ENCODE measurements around the gene SEMA5A. TPM values are rescaled to one million over a fixed set of nuclear protein-coding genes. Genes with fewer than 3 reads are reported as not detected.

The SEMA5A gene
- total RNA-seq, 1 experiment from 2014 or later, result 6.5 TPM

GRCh38 chr5:9187614-9188013, 358.3 kb downstream of the SEMA5A start:
- no peaks in the 10 kb centered on the region for H3K27me3 ChIP-seq (ENCODE audit: control insufficient read depth, insufficient read depth, low read length)
- H3K36me3 ChIP-seq (replicated peaks; ENCODE audit: control insufficient read depth, insufficient read depth, low read length), result no peaks in the 10 kb centered on the region
- no peak for DNase-seq
- H3K4me3 ChIP-seq (ENCODE audit: insufficient read depth, low read depth, low read length), result no peak overlapping the region

DNA sequence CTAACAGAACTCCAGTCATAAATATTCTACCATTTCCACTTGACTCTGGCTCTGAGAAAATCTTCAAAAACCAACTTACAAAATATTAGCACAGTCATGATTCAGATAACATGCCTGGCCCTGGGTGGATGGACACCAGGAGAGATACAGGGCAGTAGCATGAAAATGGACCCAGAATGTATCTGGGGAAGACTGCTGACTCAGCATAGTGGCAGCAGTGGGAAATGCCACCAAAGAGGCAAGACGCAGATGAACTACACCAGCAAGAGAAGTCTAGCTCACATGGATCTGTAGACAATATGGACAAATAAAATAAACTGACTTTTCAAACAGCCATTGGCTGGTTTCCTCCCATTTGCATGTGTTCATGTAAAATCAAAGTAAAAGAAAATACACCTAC, 359.8 kb downstream of the SEMA5A start:
- no peak overlapping the region for H3K4me3 ChIP-seq (ENCODE audit: insufficient read depth, low read depth, low read length)
- H3K27me3 ChIP-seq (ENCODE audit: control insufficient read depth, insufficient read depth, low read length), result no peaks in the 10 kb centered on the region
- DNase-seq, result no peak
- no peaks in the 10 kb centered on the region for H3K36me3 ChIP-seq (replicated peaks; ENCODE audit: control insufficient read depth, insufficient read depth, low read length)

DNA sequence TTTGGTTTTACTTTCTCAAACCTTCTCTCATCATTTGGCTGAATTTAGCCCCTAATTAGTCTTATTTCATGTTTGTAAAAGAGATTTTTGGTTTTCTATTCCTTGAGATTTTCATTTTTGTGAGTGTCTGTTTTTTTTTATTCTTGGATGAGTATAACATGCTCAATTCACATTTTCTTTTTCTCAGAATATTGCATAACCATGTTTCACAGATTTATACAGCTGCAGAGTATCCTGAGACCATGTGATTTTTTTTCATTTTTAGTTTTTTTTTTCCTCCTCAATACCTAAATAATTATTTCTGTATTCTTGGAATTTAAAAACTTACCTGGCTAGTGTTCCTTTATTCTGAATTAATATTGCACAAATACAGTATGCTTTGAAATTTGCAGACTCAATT, 361.9 kb downstream of the SEMA5A start:
- H3K27me3 ChIP-seq (ENCODE audit: control insufficient read depth, insufficient read depth, low read length), result no peaks in the 10 kb centered on the region
- H3K4me3 ChIP-seq (ENCODE audit: insufficient read depth, low read depth, low read length), result no peak overlapping the region
- DNase-seq, result no peak
- no peaks in the 10 kb centered on the region for H3K36me3 ChIP-seq (replicated peaks; ENCODE audit: control insufficient read depth, insufficient read depth, low read length)

- H3K4me3 ChIP-seq (ENCODE audit: insufficient read depth, low read depth, low read length), result no peak overlapping the region
- H3K36me3 ChIP-seq (replicated peaks; ENCODE audit: control insufficient read depth, insufficient read depth, low read length), result no peaks in the 10 kb centered on the region
- no peaks in the 10 kb centered on the region for H3K27me3 ChIP-seq (ENCODE audit: control insufficient read depth, insufficient read depth, low read length)
- DNase-seq, result no peak
These were observed 362.8 kb downstream of the SEMA5A start for GRCh38 chr5:9182899-9183695.

GRCh38 chr5:9176641-9177040, 369.2 kb downstream of the SEMA5A start:
- no peaks in the 10 kb centered on the region for H3K27me3 ChIP-seq (ENCODE audit: control insufficient read depth, insufficient read depth, low read length)
- no peaks in the 10 kb centered on the region for H3K36me3 ChIP-seq (replicated peaks; ENCODE audit: control insufficient read depth, insufficient read depth, low read length)
- no peak for DNase-seq
- no peak overlapping the region for H3K4me3 ChIP-seq (ENCODE audit: insufficient read depth, low read depth, low read length)

DNA sequence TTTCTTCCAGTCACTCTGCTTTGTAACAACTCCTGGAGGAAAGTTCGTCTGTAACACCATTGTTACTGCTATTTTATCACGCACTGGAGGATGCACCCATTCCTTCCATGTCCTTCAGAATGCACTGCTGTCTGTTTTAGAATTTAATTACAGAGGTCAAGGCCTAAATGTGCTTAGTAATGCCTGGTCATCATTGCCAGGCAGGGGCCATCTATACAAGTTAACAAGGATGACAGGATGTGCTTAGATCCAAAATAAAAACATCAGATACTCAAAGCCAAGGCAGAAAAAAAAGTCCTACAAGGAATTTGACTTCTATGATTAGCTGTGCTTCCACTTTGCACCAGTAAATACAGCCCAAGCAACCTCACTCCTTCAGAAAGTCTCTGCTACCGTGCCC, 371.4 kb downstream of the SEMA5A start:
- no peaks in the 10 kb centered on the region for H3K36me3 ChIP-seq (replicated peaks; ENCODE audit: control insufficient read depth, insufficient read depth, low read length)
- H3K4me3 ChIP-seq (ENCODE audit: insufficient read depth, low read depth, low read length), result no peak overlapping the region
- no peaks in the 10 kb centered on the region for H3K27me3 ChIP-seq (ENCODE audit: control insufficient read depth, insufficient read depth, low read length)
- no peak for DNase-seq

DNA sequence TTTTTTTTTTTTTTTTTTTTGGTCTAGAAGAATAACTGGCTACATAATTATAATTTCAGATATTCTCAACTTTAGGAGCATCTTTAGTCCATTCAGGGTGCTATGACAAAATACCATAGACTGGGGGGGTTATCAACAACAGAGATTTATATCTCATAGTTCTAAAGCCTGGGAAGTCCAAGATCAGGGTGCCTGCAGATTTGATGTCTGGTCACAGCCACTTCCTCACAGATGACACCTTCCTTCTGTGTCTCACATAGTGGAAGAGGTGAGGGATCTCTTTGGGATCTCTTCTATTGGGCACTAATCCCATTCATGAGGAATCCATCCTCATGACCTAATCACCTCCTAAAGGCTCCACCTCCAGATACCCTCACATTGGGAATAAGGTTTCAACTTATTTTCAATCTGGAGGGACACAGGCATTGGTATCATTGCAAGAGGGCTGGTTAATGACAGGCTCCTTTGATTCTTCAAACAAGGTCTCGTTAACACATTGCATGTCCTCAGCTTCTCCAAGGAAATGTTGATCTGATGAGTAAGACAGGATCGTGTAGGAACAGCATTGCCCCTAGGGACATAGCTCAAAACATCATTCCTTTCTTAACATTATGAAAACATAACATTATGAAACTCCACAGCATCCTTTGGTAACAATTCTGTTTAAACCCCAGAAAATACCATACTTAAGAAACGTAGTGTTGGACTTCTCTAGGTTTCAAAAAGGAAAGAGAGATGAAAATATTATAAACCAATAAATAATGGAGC, 372.4 kb downstream of the SEMA5A start:
- H3K36me3 ChIP-seq (replicated peaks; ENCODE audit: control insufficient read depth, insufficient read depth, low read length), result no peaks in the 10 kb centered on the region
- H3K27me3 ChIP-seq (ENCODE audit: control insufficient read depth, insufficient read depth, low read length), result no peaks in the 10 kb centered on the region
- no peak overlapping the region for H3K4me3 ChIP-seq (ENCODE audit: insufficient read depth, low read depth, low read length)
- DNase-seq, result no peak

DNA sequence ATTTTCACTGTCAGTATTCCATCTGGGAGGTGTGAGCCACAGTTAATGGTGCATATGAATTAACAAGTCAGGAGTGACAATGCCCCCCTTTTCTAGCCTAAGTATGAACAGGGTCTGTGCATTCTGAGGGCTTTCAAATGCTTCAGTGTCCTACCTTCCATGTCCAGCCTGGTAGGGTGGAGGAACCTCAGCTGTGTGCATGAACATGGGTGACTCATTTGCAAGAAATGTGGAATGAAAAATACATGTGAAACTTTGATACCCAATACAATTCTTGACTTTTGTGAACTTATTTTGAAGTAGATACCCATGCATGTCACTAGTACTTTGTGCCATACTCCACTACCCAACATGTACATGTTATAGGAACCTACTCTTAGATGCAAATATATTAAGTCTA, 375.8 kb downstream of the SEMA5A start:
- Histone ChIP-seq H3K36me3 (replicated peaks; ENCODE audit: control insufficient read depth, insufficient read depth, low read length) (no peaks in the 10 kb centered on the region), H3K4me3 (ENCODE audit: insufficient read depth, low read depth, low read length) (no peak overlapping the region), H3K27me3 (ENCODE audit: control insufficient read depth, insufficient read depth, low read length) (no peaks in the 10 kb centered on the region)
- DNase-seq, result no peak

GRCh38 chr5:9169557-9169902, 376.3 kb downstream of the SEMA5A start:
- DNase-seq, result no peak
- no peaks in the 10 kb centered on the region for H3K27me3 ChIP-seq (ENCODE audit: control insufficient read depth, insufficient read depth, low read length)
- no peak overlapping the region for H3K4me3 ChIP-seq (ENCODE audit: insufficient read depth, low read depth, low read length)
- no peaks in the 10 kb centered on the region for H3K36me3 ChIP-seq (replicated peaks; ENCODE audit: control insufficient read depth, insufficient read depth, low read length)

DNA sequence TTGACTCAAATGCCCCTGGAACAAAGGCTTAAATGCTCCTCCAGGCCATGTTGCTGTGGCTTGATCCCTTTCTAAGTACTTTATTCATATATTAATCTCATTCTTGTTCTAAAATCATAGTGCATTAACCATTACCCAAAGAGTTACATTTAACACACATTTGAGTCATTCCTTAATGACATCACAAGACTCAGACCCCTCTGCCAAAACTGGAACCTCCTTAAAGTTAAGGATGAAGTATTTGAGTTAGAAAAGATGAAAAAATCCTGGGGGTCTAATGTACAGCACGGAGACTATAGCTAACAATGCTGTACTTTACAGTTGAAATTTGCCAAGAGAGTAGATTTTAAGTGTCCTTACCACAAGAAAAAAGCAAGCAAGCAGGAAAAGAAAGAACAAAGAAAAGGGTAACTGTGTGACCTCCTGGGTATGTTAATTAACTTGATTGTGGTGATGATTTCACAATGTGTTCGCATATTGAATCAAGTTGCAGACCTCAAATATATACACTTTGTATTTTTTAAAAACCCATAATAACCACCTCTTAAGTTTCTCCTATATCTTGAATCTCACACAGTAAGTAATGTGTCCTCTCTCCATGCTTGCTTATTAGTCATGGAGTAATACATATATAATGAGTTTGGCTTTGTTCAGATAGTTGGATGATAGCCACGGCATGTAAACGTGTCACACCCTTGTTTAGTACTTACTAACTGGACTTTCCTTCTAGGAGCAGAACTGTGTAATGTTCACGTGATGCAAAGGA, 376.9 kb downstream of the SEMA5A start:
- Histone ChIP-seq H3K36me3 (replicated peaks; ENCODE audit: control insufficient read depth, insufficient read depth, low read length) (no peaks in the 10 kb centered on the region), H3K4me3 (ENCODE audit: insufficient read depth, low read depth, low read length) (no peak overlapping the region), H3K27me3 (ENCODE audit: control insufficient read depth, insufficient read depth, low read length) (no peaks in the 10 kb centered on the region)
- DNase-seq, result no peak

DNA sequence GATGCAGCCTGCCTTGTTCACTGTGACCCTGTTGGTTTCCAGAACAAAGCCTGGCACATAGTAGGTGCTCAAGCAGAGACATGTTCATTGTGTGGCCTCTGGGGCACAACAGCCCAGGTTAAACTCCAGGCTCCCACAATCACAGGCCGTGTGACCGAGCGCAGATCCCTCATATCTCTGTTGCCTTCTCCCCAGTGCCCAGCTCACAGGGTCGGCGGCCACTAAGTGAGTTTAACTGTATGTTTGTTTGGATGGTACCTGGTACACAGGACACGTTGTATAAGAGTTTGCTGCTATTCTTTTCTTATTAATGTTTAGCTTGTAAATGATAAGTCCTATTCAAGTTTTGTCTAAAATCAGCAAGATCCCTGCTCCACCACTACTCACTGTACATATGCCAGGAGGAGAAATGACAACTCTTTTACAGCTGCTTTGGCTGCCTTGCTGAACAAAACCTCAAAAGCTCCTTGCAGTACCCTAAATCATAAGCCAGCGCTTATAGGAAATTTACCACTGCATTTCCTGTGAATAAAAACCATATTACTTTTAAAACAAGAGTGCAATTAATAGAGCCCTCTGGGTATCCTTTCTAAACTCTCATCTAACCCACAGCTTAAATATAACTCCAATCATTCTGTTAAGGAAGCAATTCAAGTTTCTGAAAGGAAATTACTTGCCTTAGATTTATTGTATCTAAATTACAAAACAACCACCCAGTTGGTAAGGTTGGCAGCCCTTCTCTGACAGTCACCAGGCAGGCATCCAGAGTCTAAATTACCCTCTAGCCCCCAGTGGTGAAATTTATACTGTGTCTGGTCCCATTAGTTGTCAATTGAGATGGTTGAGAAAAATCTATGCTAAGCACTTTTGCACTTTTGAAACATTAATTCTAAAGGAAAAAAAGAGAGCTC, 379.4 kb downstream of the SEMA5A start:
- DNase-seq, result no peak
- H3K4me3 ChIP-seq (ENCODE audit: insufficient read depth, low read depth, low read length), result no peak overlapping the region
- no peaks in the 10 kb centered on the region for H3K27me3 ChIP-seq (ENCODE audit: control insufficient read depth, insufficient read depth, low read length)
- no peaks in the 10 kb centered on the region for H3K36me3 ChIP-seq (replicated peaks; ENCODE audit: control insufficient read depth, insufficient read depth, low read length)

- no peaks in the 10 kb centered on the region for H3K36me3 ChIP-seq (replicated peaks; ENCODE audit: control insufficient read depth, insufficient read depth, low read length)
- no peak overlapping the region for H3K4me3 ChIP-seq (ENCODE audit: insufficient read depth, low read depth, low read length)
- no peaks in the 10 kb centered on the region for H3K27me3 ChIP-seq (ENCODE audit: control insufficient read depth, insufficient read depth, low read length)
- no peak for DNase-seq
These were observed 380.3 kb downstream of the SEMA5A start for GRCh38 chr5:9165546-9165945.

DNA sequence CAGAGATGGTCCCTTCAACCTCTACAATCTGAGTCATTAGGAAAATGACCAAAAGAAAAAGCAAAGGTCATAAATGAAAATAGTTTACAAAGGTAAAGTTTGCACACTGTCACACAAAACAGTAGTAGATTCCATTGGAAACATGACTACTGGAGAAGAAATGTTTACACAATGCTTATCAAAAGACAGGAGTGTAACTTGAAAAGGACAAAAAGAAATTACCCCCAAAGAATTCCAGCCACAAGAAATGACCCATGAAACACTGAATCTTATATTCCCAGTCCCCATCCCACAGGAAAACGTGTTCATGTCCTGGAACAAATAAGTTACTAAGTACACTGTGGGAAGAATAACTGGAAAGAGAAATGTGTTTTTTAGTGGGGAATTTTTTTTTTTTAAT, 385.1 kb downstream of the SEMA5A start:
- no peak for DNase-seq
- Histone ChIP-seq H3K4me3 (ENCODE audit: insufficient read depth, low read depth, low read length) (no peak overlapping the region), H3K27me3 (ENCODE audit: control insufficient read depth, insufficient read depth, low read length) (no peaks in the 10 kb centered on the region), H3K36me3 (replicated peaks; ENCODE audit: control insufficient read depth, insufficient read depth, low read length) (no peaks in the 10 kb centered on the region)

- no peak overlapping the region for H3K4me3 ChIP-seq (ENCODE audit: insufficient read depth, low read depth, low read length)
- H3K27me3 ChIP-seq (ENCODE audit: control insufficient read depth, insufficient read depth, low read length), result no peaks in the 10 kb centered on the region
- H3K36me3 ChIP-seq (replicated peaks; ENCODE audit: control insufficient read depth, insufficient read depth, low read length), result no peaks in the 10 kb centered on the region
- no peak for DNase-seq
These were observed 388.1 kb downstream of the SEMA5A start for GRCh38 chr5:9157811-9158210.

All from H7 (cell line).